Frontal cortex (tissue), 4 donors: ENCODE results near the gene TBC1D17. TPM values are rescaled to one million over a fixed set of nuclear protein-coding genes. Genes with fewer than 3 reads are reported as not detected.

ENCODE experiments used
- DNase-seq, 2 donors: peaks; one replicate each; pipeline ENCODE4 v3.0.0; 2012; ENCODE audit warnings: low spot score in 2 of 2
- FAIRE-seq: peaks from 2 replicates; lab custom pipeline; 2012; peaks lifted over from hg19 to GRCh38; lab: Jason Lieb, UNC
- total RNA-seq: library from RNA; depleted of rRNA; stranded (reverse); fragments of >200 nt; gene quantifications from one replicate; pipeline ENCODE4 v1.2.3, GENCODE V29; 2014
- donor health status: control.
- donor health status: control.
- donor health status: control.

Gene TBC1D17
- total RNA-seq, 1 donor from 2014 or later: 5.7 TPM

DNA sequence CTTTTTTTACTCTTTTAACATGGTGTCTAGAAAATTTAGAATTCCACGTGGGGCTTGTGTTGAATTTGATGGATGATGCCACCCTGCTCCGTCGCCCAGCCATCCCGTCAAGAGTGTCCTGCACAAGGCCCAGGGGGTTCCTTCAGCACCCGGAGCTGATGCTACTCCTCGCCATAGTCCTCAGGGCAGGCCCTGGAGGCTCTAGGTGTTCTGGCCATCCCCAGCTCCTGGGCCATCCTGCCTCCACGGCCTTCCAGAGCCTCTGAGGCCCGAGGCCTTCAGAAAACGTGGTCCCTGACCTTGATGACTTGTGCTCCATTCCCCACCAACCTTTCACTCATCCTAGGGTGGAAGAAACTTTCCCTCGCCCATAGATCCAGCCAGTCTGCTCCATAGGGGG lies 3.7 kb upstream of the TBC1D17 start:
- DNase-seq (no peak), FAIRE-seq (no peak)

DNA sequence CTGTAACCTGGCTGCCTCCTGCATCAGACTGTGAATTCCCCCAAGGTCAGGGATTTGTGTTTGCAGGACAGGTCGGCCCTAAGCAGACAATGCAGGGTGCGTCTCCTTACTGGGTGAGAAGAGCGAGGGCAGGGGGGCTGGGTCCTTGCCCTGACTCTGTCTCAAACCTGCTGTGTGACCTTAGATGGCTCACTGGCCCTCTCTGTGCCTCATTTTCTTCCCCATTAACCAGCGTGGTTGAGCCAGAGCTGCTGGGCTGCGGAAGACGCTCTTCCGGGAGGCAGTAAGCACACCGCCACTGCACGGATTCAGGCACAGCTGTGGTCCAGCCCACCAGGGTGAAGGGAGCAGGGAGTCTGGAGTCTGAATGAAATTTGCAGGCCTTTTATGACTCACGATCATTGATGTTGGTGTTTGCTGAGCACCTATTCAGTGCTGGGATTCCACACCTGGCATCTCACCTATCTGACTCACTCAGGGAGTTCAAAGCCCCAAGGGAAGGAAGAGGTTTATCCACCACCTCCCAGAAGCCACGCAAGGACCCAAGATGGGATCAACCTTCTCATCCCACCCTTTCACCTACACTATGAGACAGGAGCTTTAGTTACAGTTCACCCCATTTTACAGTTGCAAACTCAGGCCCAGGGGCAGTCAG lies 2.9 kb upstream of the TBC1D17 start:
- FAIRE-seq (no peak), DNase-seq (no peak)

DNA sequence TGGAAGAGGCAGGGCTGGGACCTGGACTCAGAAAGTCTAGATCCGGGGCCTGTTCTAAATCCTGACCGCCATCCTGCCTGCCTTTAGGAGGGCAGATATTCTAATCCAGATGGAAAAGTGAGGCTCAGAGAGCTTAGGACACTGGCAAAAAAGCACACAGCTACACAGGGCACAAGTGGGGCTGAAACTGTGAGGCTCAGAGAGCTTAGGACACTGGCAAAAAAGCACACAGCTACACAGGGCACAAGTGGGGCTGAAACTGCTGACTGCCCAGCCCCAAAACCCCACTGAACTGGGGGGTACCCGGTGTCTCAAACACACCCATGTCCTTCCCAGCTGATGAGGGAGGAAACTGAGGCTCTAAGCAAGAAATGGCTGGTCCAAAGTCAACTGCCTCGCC lies 2.3 kb upstream of the TBC1D17 start:
- DNase-seq: no peak
- FAIRE-seq: no peak

DNA sequence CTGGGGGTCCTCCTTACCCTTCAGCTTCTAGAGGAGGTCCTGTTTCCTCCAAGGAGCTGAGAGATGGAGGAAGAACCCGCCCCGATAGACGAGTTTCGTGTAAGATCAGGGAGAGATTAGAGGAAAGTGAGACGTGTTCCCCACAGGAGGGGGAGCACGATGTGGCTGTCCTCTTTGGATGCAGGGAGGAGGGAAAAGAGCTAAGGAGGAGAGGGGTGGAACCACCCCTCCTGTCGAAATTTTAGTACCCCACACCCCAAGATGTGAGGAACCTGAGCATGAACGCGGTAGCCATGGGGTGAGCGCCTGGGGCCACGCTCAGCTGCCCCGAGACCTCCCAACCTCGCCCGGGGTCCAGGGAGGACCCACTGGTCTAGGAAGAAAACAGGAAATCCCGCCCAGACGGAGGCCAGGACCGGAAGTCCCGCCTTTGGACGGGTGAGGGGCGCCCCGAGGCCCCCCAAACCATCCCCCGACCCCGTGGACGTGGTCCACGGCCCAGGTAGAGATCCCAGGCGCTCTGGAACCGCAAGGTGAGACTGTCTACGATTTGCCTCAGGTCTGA lies 1.6 kb upstream of the TBC1D17 start:
- no peak for FAIRE-seq
- no peak for DNase-seq

DNA sequence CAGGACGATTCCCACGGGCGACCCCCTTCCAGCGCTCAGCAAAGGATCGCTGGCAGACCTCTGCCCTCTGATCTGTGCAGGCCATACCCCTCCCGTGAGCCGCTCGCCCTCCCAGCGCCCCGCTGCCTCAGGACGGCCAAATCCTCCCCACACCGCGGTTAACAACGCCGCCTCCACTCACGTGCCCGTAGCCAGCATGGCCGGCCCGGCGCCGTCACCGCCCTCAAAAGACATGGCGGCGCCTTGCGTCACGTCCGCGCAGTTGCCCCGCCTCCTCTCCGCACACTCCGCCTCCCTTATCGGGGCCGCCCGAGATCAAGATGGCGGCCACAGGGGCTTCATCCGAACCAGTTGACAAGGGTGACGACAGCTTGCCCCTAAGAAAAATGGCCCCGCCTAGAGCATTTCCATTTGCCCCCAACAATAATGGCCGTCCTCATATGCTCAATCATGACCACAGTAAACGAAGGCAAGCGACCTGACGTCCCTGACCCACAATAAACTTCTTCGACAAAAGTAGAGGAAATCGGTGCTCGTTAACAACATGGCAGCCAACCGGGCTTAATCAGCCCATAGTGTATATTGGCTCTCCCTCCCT lies 981 bp upstream of the TBC1D17 start:
- FAIRE-seq: peak; percentile 76
- peak; percentile 88 to 92 for DNase-seq

DNA sequence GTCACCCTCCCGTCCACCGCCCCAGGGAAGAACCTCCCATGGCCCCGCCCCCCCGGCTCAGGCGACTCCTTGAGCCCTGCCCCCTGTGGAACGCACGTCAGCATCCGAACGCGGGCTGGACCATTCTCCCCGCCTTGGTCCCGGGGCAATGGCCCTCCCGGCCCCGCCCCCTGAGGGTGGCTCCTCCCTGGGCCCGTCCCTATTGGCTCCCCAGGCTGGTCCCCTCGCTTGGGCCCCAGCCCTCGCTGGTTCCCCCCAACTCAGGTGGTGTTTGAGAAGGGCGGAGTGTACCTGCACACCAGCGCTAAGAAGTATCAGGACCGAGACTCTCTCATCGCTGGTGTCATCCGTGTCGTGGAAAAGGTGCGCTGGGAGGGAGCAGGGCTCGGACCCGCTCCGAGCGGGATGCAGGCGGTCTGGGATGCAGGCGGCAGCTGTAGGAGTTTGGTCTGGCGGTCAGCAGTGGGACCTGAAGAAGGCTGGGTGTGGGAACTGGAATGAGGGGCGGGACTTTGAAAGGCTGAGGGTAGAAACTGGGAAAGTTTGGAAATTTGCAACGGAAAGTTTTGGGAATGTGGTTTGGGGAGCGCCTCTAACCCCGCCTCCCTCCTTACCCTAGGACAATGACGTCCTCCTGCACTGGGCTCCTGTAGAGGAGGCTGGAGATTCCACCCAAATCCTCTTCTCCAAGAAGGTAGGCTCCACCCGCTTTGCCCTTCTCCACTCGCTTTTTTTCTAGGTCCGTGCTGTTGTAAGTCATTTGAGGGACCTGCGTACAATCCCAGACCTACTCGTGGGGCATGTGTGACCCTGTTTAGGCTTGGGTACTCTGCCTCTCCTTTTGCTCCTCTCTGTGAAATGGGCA lies 609 bp downstream of the TBC1D17 start:
- peak; percentile 95 to 98 for DNase-seq
- FAIRE-seq: no peak

DNA sequence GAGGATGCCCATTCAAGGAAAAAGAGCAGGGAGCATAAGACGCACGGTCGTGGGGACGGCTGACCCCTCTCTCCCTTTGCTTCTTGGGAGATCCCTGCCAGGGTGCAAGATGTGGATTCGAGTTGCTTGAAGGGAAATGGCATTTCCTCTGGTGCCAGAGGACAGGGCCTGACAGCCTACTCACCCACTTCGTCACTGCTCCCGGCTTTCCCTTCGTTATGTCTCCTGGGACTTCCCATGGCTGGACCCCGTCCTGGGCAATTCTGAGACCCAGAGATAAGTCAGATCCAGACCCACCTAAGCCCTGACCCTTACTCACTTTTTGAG lies 1.2 kb downstream of the TBC1D17 start:
- no peak for FAIRE-seq
- no peak for DNase-seq

DNA sequence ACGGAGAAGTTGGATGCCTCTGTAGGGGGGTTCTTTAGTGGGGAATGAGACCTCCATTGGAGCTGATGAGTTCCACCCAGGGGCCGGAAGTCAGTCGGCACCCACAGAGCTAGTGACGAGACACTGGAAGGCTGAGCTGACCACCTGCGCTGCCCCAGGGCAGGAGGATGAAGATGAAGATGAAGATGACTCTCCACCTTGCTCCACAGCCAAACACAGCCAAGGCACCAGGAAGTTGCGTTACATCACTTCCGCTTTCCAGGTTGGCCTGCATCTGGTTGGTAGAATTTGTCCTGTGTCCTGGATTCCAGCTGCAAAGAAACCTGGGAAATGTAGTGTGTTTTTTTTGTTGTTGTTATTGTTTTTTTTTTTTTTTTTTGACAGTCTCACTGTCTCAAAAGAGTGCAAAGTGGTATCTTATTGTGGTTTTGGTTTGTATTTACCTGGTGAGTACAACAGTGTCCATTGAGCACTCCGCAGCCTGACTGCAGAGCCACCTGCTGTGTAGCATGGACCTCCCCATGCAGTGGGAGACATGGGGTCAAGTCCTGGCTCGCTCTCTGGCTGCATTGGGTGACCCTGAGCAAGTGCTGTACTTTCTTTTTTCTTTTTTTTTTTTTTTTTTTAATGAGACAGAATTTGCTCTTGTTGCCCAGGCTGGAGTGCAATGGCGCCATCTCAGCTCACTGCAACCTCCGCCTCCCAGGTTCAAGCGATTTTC lies 1.9 kb downstream of the TBC1D17 start:
- no peak for DNase-seq
- no peak for FAIRE-seq

DNA sequence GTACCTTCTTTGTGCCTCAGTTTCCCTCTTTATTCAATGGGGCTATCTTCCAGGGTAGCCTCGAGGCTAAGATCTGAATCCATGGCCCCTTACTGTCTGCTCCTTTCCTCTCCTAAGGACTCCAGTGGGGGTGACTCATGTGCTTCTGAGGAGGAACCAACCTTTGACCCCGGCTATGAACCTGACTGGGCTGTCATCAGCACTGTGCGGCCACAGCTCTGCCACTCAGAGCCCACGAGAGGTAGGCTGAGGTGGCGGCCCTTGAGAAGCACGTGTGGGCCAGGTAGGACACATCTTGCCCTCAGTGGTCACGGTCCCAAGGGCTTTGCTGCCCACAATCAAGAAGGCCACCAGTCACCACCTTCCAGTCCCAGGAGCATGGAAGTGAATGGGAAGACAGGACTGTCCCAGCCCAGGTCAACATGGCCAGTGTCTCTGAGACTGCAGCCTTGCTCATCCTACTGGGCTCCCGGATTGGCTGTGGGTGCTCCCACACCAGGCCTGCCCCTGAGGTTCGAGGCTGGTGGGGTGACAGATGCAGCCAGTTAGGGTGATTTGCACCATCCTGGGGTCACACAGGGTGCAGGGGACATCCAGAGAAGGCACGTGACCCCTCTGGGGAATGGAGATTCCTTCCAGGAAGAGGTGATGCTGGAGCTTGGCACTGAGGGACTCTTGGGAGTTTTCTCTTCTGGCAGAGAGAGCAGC lies 2.8 kb downstream of the TBC1D17 start:
- no peak for FAIRE-seq
- no peak for DNase-seq

DNA sequence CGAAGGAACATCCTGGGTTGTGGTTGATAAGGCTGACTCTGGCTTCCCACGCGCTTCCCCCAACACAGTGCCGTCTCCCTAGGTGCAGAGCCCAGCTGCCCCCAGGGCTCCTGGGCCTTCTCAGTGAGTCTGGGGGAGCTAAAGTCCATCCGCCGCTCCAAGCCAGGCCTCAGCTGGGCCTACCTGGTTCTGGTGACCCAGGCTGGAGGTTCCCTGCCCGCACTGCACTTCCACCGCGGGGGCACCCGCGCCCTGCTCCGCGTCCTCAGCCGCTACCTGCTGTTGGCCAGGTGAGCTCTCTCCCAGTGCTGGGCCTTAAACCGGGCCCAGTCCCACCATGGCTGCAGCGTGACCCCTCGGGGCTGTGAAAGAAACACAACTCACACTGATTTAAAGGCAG lies 3.7 kb downstream of the TBC1D17 start:
- no peak for DNase-seq
- FAIRE-seq: no peak

DNA sequence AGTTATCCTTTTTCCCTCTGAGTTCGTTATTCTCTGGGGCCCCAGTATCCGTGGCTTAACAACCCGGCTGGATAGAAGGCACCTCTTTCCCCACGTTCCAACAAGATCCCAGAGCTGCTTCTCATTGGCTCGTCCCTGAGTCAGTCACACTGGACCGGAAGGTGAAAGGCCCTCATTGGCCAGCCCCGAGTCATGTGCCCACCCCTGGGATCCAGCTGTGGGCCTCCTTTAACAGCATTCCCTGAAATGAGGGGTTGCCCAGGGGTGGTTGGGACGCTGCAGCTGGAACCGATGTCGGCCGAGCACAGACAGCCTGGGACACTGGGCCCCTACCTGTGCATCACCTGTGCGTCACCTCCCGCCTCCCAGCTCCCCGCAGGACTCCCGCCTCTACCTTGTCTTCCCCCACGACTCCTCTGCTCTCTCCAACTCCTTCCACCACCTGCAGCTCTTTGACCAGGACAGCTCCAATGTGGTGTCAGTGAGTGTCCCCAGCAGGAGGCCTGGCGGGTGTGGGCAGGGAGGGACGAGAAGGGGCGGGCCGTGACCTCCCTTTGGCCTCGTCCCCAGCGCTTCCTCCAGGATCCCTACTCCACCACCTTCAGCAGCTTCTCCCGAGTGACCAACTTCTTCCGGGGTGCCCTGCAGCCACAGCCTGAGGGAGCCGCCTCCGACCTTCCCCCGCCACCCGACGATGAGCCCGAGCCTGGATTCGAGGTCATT lies 4.3 kb downstream of the TBC1D17 start:
- FAIRE-seq (no peak), DNase-seq (no peak)

DNA sequence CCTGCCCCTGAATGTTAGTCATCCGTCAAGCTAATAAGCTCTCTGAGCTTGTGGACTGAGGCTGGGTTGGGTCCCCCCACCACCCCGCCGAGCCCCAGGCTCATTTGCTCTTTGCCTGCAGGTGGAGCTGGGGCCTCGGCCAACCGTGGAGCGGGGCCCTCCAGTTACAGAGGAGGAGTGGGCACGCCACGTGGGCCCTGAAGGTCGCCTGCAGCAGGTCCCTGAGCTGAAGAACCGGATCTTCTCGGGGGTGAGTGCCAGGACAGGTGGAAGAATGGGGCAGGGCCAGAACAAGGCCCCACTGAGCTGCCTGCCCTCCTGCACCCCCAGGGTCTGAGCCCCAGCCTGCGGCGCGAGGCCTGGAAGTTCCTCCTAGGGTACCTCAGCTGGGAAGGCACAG lies 5.1 kb downstream of the TBC1D17 start:
- DNase-seq: no peak
- no peak for FAIRE-seq

DNA sequence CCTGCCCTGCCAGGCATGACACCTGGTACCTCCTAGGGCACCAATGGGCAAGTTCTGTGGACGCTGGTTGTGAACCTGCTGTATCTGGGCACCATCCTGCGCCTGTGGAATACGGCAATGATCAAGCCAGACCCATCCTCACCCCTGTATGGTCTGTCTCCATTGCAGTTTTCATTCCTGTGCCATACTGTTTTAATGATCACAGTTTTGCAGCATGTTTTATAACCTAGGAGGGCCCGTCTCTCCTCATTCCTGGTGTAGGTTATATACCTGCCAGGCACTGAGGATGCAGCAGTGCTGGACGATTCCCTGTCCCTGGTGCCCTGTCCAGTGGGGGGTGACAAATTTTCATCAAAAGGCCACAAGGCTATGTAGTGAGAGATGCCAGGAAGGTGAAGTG lies 5.6 kb downstream of the TBC1D17 start:
- DNase-seq (no peak), FAIRE-seq (no peak)

DNA sequence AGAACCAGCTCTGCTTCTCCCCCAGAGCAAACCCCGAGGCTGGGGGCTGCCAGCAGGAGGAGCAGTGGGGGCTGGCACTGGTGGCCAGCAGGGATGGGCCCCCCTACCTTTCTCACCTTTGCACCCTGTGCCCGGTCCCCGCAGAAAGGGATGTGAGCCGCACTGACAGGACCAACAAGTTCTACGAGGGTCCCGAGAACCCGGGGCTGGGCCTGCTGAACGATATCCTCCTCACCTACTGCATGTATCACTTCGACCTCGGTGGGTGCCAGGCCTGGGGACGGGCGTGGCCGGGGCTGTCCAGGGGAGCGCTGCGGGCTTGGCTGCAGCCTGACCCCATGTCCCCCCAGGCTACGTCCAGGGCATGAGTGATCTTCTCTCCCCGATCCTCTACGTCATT lies 6.6 kb downstream of the TBC1D17 start:
- DNase-seq: no peak
- no peak for FAIRE-seq

DNA sequence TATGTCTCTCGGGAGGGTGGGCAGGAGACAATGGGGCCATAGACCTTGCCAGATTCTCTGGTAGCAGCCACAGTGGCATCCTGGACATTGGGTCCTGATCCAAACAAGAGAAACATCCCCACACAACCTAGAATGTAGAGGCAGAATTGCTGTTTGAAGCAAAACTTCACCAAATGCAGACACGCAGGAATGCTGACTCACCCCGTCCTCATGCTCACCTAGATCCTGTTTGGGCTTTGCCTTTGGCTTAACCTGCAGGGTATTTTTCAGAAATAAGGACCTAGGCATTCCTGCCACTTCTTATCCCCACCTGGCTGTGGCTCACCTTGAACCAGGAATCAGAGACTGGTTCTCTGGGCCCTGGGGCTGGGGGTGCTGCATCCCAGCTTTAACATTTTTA lies 7.3 kb downstream of the TBC1D17 start:
- DNase-seq (no peak), FAIRE-seq (no peak)

DNA sequence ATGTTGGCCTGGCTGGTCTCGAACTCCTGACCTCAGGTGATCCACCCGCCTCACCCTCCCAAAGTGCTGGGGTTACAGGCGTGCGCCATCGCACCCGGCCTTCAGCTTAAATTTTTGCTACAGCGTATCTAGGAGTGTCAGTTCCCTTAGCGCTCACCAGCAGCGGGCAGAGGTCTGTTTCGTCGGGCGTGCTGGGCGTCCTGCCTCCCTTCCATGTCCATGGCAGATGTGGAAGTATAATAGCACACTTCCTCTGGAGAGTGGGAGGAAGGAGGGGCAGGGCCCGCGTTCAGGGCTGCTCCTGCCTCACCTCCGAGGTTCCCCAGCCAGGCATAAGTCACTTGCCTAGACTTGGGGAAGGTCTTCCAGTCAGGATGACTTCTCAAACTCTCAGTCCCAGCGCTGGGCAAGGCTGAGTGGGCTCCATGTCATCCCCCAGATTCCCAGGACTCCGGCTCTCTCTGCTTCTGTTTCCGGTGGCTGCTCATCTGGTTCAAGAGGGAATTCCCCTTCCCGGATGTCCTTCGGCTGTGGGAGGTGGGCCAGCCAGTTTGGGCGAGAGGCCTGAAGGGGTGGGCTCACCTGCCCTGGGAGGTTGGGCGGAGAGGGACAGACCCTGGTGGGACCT lies 9.6 kb downstream of the TBC1D17 start:
- no peak for FAIRE-seq
- no peak for DNase-seq

DNA sequence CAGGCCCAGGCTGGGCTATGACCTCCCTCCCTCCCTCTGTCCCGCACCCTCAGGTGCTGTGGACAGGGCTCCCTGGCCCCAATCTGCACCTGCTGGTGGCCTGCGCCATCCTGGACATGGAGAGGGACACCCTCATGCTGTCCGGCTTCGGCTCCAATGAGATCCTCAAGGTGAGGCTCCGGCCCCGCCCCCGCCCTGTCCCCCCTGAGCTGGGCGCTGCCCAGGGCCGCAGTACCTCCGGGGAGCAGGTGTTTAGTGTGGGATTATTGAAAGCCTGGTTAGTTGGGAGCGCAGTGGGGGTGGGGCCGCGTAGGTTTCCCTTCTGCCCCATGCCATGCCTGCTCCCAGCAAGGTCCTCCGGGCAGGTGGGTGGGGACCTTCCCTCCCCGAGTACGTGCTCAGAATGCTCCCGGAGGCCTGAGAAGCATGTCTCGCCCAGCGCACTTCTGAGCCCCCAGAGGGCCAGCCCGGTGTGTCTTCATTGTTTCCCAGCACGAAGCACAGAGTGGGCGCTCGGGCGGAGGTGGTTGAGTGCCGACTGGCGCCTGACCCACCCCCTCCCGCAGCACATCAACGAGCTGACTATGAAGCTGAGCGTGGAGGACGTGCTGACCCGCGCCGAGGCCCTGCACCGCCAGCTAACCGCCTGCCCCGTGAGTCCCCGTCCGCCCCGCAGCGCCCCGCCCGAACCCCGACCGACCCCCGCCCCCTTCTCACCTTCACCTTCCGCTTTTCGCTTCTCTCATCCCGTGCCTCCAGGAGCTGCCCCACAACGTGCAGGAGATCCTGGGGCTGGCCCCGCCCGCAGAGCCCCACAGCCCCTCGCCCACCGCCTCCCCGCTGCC lies 10.4 kb downstream of the TBC1D17 start:
- DNase-seq: no peak
- FAIRE-seq: no peak

DNA sequence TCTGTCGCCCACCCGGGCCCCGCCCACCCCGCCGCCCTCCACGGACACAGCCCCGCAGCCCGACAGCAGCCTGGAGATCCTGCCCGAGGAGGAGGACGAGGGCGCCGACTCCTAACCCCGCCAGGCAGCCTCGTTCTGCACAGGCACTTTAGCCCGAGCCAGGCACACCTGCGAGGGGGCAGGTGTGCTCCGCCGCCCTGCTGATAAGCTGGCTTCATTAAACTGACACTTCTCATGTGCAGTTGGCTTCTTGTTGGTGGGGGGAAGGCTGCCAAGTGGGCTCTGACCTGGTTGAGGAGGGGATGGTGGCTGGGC lies 11.0 kb downstream of the TBC1D17 start:
- no peak for DNase-seq
- FAIRE-seq: no peak
